ENCODE data around the gene PASD1.
"Not testable (repeated sequence)": the region's sequence is repeated elsewhere in the genome, so short reads cannot be mapped to it uniquely, and the experiment has no call there.

The PASD1 gene, protein sequence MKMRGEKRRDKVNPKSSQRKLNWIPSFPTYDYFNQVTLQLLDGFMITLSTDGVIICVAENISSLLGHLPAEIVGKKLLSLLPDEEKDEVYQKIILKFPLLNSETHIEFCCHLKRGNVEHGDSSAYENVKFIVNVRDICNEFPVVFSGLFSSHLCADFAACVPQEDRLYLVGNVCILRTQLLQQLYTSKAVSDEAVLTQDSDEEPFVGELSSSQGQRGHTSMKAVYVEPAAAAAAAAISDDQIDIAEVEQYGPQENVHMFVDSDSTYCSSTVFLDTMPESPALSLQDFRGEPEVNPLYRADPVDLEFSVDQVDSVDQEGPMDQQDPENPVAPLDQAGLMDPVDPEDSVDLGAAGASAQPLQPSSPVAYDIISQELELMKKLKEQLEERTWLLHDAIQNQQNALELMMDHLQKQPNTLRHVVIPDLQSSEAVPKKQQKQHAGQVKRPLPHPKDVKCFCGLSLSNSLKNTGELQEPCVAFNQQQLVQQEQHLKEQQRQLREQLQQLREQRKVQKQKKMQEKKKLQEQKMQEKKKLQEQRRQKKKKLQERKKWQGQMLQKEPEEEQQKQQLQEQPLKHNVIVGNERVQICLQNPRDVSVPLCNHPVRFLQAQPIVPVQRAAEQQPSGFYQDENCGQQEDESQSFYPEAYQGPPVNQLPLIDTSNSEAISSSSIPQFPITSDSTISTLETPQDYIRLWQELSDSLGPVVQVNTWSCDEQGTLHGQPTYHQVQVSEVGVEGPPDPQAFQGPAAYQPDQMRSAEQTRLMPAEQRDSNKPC

DNA sequence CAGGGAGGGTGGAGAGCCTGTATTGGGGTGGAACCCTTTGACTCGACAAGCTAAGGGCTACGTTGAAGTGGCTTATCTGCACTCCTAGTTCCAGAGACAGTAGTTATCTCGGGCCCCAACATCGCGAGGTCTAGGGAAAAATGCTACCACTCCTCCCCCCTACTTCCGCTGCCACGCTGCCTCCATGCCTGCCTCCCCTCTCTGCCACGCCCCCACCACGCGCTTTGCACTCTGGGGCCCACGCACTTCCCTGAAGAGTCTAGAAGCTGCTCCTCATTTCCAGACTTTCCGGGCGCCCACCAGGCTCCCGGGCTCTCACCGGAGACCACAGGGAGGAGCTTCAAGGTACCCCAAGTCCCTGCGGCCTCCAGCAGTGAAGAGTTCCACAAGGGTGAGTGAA lies at the start of gene PASD1:
Gene PASD1, plus strand, starts transcription at position 227 of the 400 bp plus-strand sequence. CDS start 37,879 bp downstream, outside the sequence.
- no peak for DNase-seq (ENCODE audit: low read depth in 3 of 3)

DNA sequence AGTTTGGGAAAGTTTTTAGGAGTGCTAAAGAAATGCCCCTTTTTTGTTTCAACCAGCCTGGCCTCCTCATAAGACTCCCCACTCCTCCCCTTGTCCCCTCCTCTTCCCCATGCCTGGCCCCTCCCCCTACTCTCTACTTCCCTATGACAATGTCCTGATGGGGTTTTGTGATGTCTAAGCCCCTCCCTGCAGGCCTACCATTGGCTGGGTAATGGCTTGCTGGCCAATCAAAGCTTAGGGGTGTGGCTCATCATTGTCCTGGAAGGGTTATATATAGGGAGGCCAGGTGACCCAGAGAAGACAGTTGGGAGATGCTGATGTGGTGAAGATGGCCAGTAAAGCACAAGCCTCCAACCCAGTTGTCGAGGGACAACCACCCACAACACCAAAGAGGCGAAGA lies 48.2 kb upstream of the PASD1 start:
- no peak for DNase-seq (ENCODE audit: low read depth in 3 of 3)

DNA sequence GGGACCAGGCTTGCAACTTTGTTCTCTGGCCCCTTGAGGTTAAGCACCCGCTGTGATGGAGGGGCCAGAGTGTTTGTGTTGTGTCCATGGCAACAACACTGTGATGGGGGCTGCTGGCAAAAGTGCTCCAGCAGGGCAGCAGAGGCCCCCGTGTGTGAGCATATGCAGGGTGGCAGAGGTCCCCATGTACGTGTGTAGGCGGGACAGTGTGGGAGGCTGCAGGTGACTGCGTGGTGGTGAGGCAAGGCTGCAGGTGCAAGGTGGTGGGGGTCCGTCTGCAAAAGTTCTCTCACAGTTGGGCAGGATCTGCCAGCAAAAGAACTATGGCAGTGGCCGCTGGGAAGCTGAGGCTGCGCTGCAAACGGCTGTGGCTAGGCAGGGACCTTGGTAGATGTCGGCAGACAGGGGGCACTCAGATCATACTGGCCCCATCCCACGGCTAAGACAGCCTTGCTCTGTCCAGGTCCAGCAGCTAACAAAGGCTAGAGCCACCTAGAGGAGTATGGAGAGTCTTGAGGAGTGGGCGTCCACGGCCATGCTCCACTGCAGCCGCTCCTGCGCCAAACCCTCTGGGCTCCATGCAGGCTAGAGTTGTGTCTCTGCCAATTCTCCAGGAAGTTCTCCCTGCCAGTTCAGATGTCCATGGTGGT lies 46.8 kb upstream of the PASD1 start:
- no peak for DNase-seq (ENCODE audit: low read depth in 3 of 3)

DNA sequence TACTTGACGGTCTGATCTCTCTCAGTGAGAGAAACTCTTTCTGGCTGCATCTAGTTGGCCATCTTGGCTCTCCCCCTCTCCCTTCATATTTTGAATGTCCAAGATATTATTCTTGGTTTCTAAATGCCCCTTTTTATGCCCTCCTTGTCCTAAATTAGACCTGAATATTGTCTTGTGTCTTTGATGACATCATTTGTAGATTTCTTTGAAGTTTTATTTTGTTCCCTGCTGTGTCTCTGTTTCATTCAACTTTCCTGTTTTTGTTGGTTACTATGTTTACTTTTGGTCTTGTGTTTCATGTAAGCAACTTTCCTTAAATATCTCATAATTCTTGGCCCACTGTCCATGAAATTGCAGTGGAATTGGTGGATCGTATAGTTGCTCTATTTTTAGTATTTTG lies 46.1 kb upstream of the PASD1 start:
- DNase-seq (ENCODE audit: low read depth in 3 of 3), result no peak

DNA sequence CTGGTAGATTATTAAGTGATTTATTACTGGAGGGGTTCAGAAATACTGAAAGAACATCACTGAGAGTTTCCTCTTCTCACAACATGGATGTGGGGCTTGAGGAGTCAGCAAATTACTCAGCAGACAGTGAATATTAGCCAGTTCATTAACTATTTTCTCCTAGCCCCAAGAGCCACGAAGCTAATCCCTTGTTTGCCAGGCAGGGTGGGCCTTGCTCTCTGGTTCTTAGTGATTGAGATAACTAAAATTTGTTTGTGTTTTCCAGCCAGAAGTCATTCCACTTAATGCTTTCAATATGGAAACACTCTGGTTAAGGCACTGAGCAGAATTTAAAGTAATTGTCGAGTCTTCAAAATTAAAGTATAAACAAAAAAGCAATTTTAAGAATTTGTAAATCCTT lies 40.1 kb upstream of the PASD1 start:
- no peak for DNase-seq (ENCODE audit: low read depth in 3 of 3)

DNA sequence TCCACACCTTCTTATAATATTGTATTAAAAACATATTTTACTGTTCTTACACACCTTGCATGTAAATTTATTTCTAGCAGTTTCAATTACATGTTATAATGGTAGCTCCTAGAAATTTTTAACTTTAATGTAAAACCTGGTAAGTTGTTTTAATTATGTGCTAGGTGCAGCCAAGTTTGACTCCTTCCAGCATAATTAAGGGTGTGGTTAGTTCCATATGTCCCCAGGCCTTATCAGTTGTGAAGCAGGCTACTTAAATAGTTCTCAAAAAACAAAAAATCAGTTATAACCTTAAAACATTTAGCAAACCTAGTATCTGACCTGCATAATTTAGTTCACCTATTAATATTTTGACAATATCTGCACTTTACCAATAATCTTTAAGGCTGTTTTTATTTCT lies 26.9 kb upstream of the PASD1 start:
- DNase-seq (ENCODE audit: low read depth in 3 of 3), result no peak

DNA sequence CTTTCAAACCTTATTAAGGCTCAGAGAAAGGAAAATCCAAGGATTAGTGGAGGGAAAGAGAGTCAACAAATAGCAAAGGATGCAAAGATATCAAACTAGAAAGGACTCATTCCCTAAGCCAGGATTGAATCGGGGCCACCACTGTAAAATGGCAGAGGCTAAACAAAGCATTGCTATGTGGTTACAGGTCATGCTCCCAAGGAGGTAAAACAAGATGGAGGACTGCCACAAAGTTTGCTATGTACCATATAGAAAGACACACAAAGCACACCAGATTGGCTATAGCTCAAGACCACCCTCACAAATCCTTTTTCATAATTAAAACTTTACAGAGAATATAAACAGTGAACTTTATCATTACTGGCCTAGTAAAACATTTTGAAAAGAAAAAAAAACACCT lies 25.9 kb upstream of the PASD1 start:
- no peak for DNase-seq (ENCODE audit: low read depth in 3 of 3)

DNA sequence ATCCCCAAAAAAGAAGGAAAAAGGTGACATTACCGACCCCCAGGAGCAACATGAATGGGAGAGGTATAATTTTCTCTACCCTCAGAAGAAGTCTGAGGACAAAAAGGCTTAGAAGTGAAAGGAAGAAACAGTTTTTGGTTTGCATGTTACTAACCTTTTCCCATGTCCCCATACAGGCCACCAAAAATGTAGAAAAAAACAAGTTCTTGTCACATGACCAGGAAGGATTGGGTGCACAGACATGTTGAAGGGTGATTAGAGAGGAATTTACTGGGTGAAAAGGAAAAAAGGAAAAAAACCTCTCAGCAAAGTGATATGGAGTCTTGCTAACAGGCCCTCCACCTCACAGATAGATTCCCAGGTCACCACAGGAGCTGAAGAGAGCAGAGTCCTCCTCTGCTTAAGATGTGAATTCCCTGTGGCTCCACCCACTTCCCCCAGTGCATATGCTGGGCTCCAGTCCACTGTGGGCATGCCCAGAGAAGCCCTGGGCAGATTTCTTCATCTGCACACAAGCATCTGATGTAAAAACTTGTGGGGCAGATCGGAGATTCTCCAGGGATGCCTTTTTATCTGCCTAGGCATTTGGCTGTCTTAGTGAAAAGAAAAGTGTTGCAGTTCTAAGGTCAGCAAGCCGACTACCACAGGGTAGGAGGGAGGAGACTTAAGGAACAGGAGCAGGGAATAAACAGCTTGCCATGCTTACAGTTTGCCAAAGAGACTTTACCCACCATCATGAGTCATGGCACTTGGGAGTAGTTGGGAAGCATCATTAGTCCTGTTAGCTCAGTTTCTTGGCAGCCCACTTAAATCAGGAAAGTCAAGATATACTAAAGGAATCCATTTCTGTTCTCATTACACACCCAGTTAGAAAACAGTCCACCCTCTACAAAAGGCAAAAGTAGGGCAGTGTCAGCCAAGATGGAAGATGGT lies 25.0 kb upstream of the PASD1 start:
- no peak for DNase-seq (ENCODE audit: low read depth in 3 of 3)

DNA sequence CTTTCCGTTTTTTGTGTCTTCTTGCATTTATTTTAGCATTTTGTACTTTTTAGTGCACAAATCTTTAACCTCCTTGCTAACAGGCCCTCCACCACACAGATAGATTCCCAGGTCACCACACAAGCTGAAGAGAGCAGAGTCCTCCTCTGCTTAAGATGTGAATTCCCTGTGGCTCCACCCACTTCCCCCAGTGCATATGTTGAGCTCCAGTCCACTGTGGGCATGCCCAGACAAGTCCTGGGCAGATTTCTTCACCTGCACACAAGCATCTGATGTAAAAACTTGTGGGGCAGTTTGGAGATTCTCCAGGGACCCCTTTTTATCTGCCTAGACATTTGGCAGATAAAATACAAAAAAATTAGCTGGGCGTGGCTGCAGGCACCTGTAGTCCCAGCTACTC lies 19.8 kb upstream of the PASD1 start:
- no peak for DNase-seq (ENCODE audit: low read depth in 3 of 3)

DNA sequence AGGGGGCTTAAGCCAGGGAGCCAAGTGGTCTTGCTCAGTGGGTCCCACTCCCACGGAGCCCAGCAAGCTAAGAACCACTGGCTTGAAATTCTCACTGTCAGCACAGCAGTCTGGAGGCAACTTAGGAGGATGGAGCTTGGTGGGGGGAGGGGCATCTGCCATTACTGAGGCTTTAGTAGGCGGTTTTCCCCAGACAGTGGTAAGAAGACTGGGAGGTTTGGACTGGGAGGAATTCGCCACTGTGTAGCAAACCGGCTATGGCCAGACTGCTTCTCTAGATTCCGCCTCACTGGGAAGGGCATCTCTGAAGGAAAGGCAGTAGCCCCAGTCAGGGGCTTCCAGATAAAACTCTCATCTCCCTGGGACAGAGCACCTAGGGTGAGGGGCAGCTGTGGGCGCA lies 17.2 kb upstream of the PASD1 start:
- not testable (repeated sequence) for DNase-seq (ENCODE audit: low read depth in 3 of 3)

DNA sequence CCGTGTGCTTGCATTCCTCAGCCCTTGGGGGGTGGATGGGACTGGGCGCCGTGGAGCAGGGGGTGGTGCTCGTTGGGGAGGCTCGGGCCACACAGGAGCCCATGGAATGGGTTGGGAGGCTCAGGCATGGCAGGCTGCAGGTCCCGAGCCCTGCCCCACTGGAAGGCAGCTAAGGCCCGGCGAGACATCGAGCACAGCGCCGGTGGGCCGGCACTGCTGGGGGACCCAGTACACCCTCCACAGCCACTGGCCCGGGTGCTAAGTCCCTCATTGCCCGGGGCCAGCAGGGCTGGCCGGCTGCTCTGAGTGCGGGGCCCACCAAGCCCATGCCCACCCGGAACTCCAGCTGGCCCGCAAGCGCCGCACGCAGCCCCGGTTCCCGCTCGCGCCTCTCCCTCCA lies 12.3 kb upstream of the PASD1 start:
- not testable (repeated sequence) for DNase-seq (ENCODE audit: low read depth in 3 of 3)

DNA sequence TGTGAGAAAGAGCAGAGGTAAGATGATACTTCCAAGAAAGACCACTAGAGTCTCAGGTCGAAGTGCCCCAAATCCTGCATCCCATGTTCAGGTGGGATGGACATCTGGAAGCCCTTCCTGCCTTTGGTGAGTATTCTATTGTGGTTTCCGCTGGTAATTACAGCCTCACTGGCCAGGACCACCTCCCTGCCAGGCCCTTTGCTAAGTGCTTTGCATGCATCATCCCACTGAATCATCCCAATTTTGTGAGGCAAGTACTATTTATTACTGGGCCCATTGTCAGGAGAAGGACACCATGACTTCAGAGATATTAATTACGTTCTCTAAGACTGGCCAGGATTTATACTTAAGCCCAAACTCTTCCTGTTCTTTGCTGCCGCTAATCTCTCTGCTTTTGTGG lies 10.7 kb upstream of the PASD1 start:
- DNase-seq (ENCODE audit: low read depth in 3 of 3), result no peak

DNA sequence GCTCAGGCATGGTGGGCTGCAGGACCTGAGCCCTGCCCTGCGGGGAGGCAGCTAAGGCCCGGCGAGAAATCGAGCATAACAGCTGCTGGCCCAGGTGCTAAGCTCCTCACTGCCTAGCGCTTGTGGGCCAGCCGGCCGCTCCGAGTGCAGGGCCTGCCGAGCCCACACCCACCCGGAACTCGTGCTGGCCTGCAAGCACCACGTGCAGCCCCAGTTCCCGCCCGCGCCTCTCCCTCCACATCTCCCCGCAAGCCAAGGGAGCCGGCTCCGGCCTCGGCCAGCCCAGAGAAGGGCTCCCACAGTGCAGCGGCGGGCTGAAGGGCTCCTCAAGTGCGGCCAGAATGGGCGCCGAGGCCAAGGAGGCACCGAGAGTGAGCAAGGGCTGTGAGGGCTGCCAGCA lies 8.2 kb upstream of the PASD1 start:
- DNase-seq (ENCODE audit: low read depth in 3 of 3), result not testable (repeated sequence)

DNA sequence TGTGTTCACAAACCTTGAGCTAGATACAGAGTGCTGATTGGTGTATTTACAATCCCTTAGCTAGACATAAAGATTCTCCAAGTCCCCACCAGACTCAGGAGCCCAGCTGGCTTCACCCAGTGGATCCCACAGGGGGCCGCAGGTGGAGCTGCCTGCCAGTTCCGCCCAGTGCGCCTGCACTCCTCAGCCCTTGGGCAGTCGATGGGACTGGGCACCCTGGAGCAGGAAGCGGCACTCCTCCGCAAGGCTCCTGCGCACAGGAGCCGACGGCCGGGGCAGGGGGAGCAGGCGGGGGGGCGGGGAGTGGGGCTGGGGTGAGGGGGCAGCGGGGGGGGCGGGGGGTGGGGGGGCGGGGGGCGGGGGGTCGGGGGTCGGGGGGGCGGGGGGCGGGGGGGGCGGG lies 990 bp upstream of the PASD1 start:
- not testable (repeated sequence) for DNase-seq (ENCODE audit: low read depth in 3 of 3)

DNA sequence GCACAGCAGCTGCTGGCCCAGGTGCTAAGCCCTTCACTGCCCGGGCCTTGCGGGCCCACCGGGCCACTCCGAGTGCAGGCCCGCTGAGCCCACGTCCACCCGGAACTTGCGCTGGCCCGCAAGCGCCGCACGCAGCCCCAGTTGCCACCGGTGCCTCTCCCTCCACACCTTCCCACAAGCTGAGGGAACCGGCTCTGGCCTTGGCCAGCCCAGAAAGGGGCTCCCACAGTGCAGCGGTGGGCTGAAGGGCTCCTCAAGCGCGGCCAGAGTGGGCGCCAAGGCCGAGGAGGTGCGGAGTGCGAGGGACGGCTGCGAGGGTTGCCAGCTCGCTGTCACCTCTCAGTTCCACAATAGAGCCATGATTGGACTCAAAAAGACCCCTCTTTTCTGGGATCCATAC lies 472 bp upstream of the PASD1 start:
- not testable (repeated sequence) for DNase-seq (ENCODE audit: low read depth in 3 of 3)

DNA sequence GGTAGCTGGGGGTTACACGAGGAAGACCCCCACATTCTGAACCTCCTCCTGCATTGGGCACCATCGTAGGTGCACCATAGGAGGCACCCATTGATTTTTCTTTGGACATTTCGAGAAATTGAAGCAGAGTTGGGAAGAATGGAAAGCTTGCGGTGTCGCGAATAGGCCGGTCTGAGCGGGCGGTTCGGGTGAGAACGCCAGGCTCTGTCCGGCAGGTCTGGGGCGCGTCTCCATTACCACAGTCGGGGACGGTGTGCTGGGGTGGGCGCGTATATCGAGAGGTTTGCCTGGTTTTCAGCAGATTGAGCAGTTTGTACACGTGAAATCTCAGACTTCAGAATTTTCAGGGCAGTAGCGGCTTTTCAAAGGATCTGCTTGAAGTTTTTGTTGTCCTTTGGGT lies 560 bp downstream of the PASD1 start:
- no peak for DNase-seq (ENCODE audit: low read depth in 3 of 3)

DNA sequence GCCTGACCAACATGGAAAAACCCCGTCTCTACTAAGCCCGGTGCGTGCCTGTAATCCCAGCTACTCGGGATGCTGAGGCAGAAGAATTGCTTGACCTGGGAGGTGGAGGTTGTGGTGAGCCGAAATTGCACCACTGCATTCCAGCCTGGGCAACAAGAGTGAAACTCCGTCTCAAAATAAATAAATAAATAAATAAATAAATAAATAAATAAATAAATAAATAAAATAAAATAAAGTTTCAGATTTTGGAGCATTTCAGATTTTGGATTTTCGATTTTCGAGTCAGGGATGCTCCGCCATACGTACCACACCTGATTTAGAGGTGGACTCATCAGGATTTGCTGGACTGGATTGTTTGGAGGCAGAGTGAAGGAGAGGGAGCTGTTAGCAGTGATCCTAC lies 3.4 kb downstream of the PASD1 start:
- not testable (repeated sequence) for DNase-seq (ENCODE audit: low read depth in 3 of 3)

DNA sequence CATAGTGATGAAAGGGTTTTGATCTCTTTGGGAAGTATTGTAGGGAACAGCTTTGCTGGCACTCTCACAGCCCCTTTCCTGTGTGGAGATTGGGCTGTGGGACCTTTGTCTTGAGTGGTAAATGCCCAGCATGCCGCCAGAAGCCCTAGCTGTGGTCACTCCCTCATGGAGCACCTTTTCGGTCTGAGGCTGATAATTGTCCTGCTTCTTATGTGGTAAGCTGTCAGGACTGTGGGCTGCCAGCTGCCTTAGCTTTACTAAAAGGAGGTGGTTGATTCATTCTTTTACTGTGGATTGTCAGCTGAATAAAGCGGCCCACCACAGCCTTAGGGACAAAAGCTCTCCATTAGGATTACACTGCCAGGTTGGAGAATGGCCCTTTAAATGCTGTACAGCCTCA lies 7.1 kb downstream of the PASD1 start:
- DNase-seq (ENCODE audit: low read depth in 3 of 3), result no peak

DNA sequence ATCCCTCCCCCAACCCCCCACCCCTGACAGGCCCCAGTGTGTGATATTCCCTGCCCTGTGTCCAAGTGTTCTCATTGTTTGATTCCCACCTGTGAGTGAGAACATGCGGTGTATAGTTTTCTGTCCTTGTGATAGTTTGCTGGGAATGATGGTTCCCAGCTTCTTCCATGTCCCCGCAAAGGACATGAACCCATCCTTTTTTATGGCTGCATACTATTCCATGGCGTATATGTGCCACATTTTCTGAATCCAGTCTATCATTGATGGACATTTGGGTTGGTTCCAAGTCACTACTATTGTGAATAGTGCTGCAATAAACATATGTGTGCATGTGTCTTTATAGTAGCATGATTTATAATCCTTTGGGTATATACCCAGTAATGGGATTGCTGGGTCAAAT lies 29.9 kb downstream of the PASD1 start:
- not testable (repeated sequence) for DNase-seq (ENCODE audit: low read depth in 3 of 3)

DNA sequence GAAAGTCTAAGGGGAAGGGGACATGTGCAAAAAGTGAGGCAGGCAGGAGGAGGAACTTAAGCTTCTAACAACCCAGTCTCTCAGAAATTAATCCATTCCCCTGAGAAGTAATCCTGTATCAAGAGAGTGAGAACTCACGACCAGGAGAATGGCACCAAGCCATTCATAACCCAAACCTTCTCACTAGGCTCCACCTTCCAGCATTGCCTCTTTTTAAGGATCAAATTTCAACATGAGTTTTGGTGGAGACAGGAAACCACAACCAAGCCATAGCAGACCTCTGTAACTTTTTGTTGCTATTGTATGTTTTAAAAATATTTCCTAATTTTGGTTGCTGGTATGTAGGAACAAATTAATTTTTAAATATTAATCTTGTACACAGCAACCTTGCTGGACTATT lies 32.8 kb downstream of the PASD1 start:
- DNase-seq (ENCODE audit: low read depth in 3 of 3), result no peak

DNA sequence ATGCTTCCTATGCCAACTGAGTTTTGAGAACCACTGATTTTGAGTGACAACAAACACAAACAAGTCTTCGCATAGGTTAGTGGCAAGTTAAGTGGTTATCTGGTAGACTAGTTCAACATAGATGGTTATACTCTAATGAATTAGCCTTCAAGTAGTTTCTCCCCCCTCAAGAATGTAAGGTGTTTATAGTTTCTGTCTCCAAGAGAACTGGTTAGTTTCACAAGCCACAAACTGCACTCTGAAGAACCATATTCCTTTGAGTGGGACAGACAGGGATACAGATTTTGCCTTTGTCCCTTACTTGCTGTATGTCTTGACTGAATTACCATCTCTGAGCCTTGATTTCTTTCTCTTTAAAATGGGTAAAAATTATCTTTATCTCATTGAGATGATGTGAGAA lies 41.5 kb downstream of the PASD1 start:
- DNase-seq (ENCODE audit: low read depth in 3 of 3), result no peak

DNA sequence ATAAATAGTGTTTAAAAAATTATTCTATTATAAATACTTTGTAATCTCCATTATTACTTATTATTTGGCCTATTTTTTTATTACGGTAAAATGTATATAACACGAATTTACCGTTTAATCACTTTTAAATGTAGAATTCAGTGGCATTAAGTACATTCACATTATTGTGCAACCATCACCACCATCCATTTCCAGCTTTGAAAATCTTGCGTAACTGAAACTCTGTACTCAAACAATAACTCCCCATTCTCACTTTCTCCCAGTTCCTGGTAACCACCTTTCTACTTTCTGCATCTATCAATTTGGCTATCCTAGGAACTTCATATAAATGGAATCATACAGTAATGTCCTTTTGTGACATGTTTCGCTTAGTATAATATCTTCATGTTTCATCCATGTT lies 45.7 kb downstream of the PASD1 start:
- DNase-seq (ENCODE audit: low read depth in 3 of 3), result no peak
